Erythroblast (primary cell): Measurements from ENCODE around the gene CERT1.

ENCODE experiments used
- GATA1 ChIP-seq: IDR thresholded peaks from 2 replicates; pipeline ENCODE4 v1.6.1; 2011; ENCODE audit warnings: low read depth, mild to moderate bottlenecking, control low read depth, low read length, moderate library complexity
- POLR2A ChIP-seq: IDR thresholded peaks from 2 replicates; pipeline ENCODE4 v1.6.1; 2011; ENCODE audit warnings: mild to moderate bottlenecking, low read length

GRCh38 chr5:75365740-75366139 is 145.7 kb downstream of the CERT1 start:
- TF ChIP-seq POLR2A: no peak
- TF ChIP-seq GATA1: no peak
